ENCODE results near the gene BCL11A. TPM values are rescaled to one million over a fixed set of nuclear protein-coding genes. Genes with fewer than 3 reads are reported as not detected.

BCL11A gene
- polyA plus RNA-seq, 1 donor (not counting 4 experiments of a cell fraction or from before 2014, with no cell fraction given), result 5.0 TPM

GRCh38 chr2:60554646-60555065, 1.2 kb upstream of the BCL11A start:
- no peak for DNase-seq (ENCODE audit: low read depth, low spot score)
- H3K4me2 ChIP-seq (ENCODE audit: control insufficient read depth, extremely low read depth, insufficient read depth, low read depth, low read length), result peak overlapping the region; percentile 78
- peaks cover 21% of the 10 kb centered on the region for H3K79me2 ChIP-seq (ENCODE audit: control insufficient read depth, insufficient read depth, low read length)
- peak overlapping the region; percentile 85 for H2AFZ ChIP-seq (ENCODE audit: control insufficient read depth, low read length)
- peak overlapping the region; percentile 77 for H3K9ac ChIP-seq (ENCODE audit: control insufficient read depth, extremely low read depth, insufficient read depth, low read length)
- H3K4me3 ChIP-seq (ENCODE audit: control insufficient read depth in 2 of 3, extremely low read depth in 1 of 3, insufficient read depth in 2 of 3, low read depth in 1 of 3, low read length in 3 of 3), result peak overlapping the region; percentile 53 to 94 (median 91)
- H3K9me3 ChIP-seq (ENCODE audit: control insufficient read depth, low read depth, low read length), result no peaks in the 10 kb centered on the region
- no peaks in the 10 kb centered on the region for H3K9me1 ChIP-seq (ENCODE audit: control insufficient read depth, extremely low read depth, insufficient read depth, low read length)
- TF ChIP-seq CTCF (optimal IDR thresholded peaks at IDR 0.05 in 1 of 3, IDR thresholded peaks at IDR 0.05 in 1 of 3, conservative IDR thresholded peaks at IDR 0.05 in 1 of 3; ENCODE audit: extremely low read depth in 1 of 3, insufficient read depth in 2 of 3, low read length in 3 of 3), result no peak
- no peak for TF ChIP-seq EZH2 (IDR thresholded peaks at IDR 0.05; ENCODE audit: low read length)
- H3K27ac ChIP-seq (ENCODE audit: control insufficient read depth, insufficient read depth, low read length), result peak overlapping the region; percentile 29
- no peaks in the 10 kb centered on the region for H3K36me3 ChIP-seq (ENCODE audit: control insufficient read depth in 2 of 2, extremely low read depth in 1 of 2, insufficient read depth in 2 of 2, low read length in 2 of 2)
- H3K4me1 ChIP-seq (ENCODE audit: control insufficient read depth, extremely low read depth, insufficient read depth, low read length), result peaks cover 17% of the 10 kb centered on the region
- no peak for FAIRE-seq
- dilution Hi-C loops (cut with MboI; ENCODE audit: extremely low pct_ligation_motif_present, low sequenced_read_pairs), result no loop called here
- peaks cover 14% of the 10 kb centered on the region for H3K27me3 ChIP-seq (ENCODE audit: control insufficient read depth, extremely low read depth, insufficient read depth, low read length)
- no peaks in the 10 kb centered on the region for H4K20me1 ChIP-seq (ENCODE audit: control insufficient read depth, extremely low read depth, insufficient read depth, low read length)

- H4K20me1 ChIP-seq (ENCODE audit: control insufficient read depth, extremely low read depth, insufficient read depth, low read length), result no peaks in the 10 kb centered on the region
- no peaks in the 10 kb centered on the region for H3K9me3 ChIP-seq (ENCODE audit: control insufficient read depth, low read depth, low read length)
- peak overlapping the region; percentile 78 for H3K4me2 ChIP-seq (ENCODE audit: control insufficient read depth, extremely low read depth, insufficient read depth, low read depth, low read length)
- peak overlapping the region; percentile 53 to 94 (median 91) for H3K4me3 ChIP-seq (ENCODE audit: control insufficient read depth in 2 of 3, extremely low read depth in 1 of 3, insufficient read depth in 2 of 3, low read depth in 1 of 3, low read length in 3 of 3)
- dilution Hi-C loops (cut with MboI; ENCODE audit: extremely low pct_ligation_motif_present, low sequenced_read_pairs), result no loop called here
- peak overlapping the region; percentile 29 for H3K27ac ChIP-seq (ENCODE audit: control insufficient read depth, insufficient read depth, low read length)
- FAIRE-seq, result no peak
- peak overlapping the region; percentile 77 for H3K9ac ChIP-seq (ENCODE audit: control insufficient read depth, extremely low read depth, insufficient read depth, low read length)
- H3K9me1 ChIP-seq (ENCODE audit: control insufficient read depth, extremely low read depth, insufficient read depth, low read length), result no peaks in the 10 kb centered on the region
- H3K79me2 ChIP-seq (ENCODE audit: control insufficient read depth, insufficient read depth, low read length), result peaks cover 26% of the 10 kb centered on the region
- peaks cover 14% of the 10 kb centered on the region for H3K27me3 ChIP-seq (ENCODE audit: control insufficient read depth, extremely low read depth, insufficient read depth, low read length)
- H3K4me1 ChIP-seq (ENCODE audit: control insufficient read depth, extremely low read depth, insufficient read depth, low read length), result peaks cover 17% of the 10 kb centered on the region
- peak overlapping the region; percentile 85 for H2AFZ ChIP-seq (ENCODE audit: control insufficient read depth, low read length)
- TF ChIP-seq EZH2 (IDR thresholded peaks at IDR 0.05; ENCODE audit: low read length) (no peak), CTCF (optimal IDR thresholded peaks at IDR 0.05 in 1 of 3, IDR thresholded peaks at IDR 0.05 in 1 of 3, conservative IDR thresholded peaks at IDR 0.05 in 1 of 3; ENCODE audit: extremely low read depth in 1 of 3, insufficient read depth in 2 of 3, low read length in 3 of 3) (no peak)
- DNase-seq (ENCODE audit: low read depth, low spot score), result no peak
- no peaks in the 10 kb centered on the region for H3K36me3 ChIP-seq (ENCODE audit: control insufficient read depth in 2 of 2, extremely low read depth in 1 of 2, insufficient read depth in 2 of 2, low read length in 2 of 2)
These were observed 706 bp upstream of the BCL11A start for GRCh38 chr2:60554074-60554645.

Measured in keratinocyte (primary cell).